ENCODE data around the gene PHACTR1. TPM values are rescaled to one million over a fixed set of nuclear protein-coding genes. Genes with fewer than 3 reads are reported as not detected.

The PHACTR1 gene
- total RNA-seq, 1 donor from 2014 or later: 8.4 TPM

GRCh38 chr6:13222048-13222447, 505.5 kb downstream of the PHACTR1 start:
- no peaks in the 10 kb centered on the region for H3K9me3 ChIP-seq
- DNase-seq (ENCODE audit: low spot score in 2 of 2): no peak
- H3K27ac ChIP-seq: no peak overlapping the region
- peaks cover 0 to 12% of the 10 kb centered on the region in 2 donors for H3K4me1 ChIP-seq
- H3K4me3 ChIP-seq: no peak overlapping the region
- H3K36me3 ChIP-seq: peaks cover 12 to 16% of the 10 kb centered on the region in 2 donors
- intact Hi-C loops (cut with DNase I): no loop called here
- H3K27me3 ChIP-seq: no peaks in the 10 kb centered on the region
- TF ChIP-seq CTCF (IDR thresholded peaks at IDR 0.05): no peak

- no peak overlapping the region for H3K4me3 ChIP-seq
- H3K4me1 ChIP-seq: no peaks in the 10 kb centered on the region
- no peaks in the 10 kb centered on the region for H3K27me3 ChIP-seq
- DNase-seq (ENCODE audit: low spot score in 2 of 2): no peak
- H3K27ac ChIP-seq: no peak overlapping the region
- no peak for TF ChIP-seq CTCF (IDR thresholded peaks at IDR 0.05)
- H3K9me3 ChIP-seq: no peaks in the 10 kb centered on the region
- intact Hi-C loops (cut with DNase I): no loop called here
- H3K36me3 ChIP-seq: peaks cover 18 to 33% of the 10 kb centered on the region in 2 donors
Measured at GRCh38 chr6:13226071-13226470, 509.5 kb downstream of the PHACTR1 start.

GRCh38 chr6:13228264-13229204, 512.0 kb downstream of the PHACTR1 start:
- Histone ChIP-seq H3K36me3 (peaks cover 29 to 52% of the 10 kb centered on the region in 2 donors), H3K4me1 (no peaks in the 10 kb centered on the region), H3K4me3 (no peak overlapping the region), H3K27ac (no peak overlapping the region), H3K9me3 (no peaks in the 10 kb centered on the region), H3K27me3 (no peaks in the 10 kb centered on the region)
- no peak for TF ChIP-seq CTCF (IDR thresholded peaks at IDR 0.05)
- DNase-seq (ENCODE audit: low spot score in 2 of 2): no peak
- intact Hi-C loops (cut with DNase I): no loop called here

- H3K36me3 ChIP-seq: peaks cover 29 to 52% of the 10 kb centered on the region in 2 donors
- H3K27me3 ChIP-seq: no peaks in the 10 kb centered on the region
- intact Hi-C loops (cut with DNase I): no loop called here
- DNase-seq (ENCODE audit: low spot score in 2 of 2): no peak
- H3K4me3 ChIP-seq: no peak overlapping the region
- H3K9me3 ChIP-seq: no peaks in the 10 kb centered on the region
- no peak overlapping the region for H3K27ac ChIP-seq
- TF ChIP-seq CTCF (IDR thresholded peaks at IDR 0.05): no peak
- peaks cover 0 to 7% of the 10 kb centered on the region in 2 donors for H3K4me1 ChIP-seq
Measured at GRCh38 chr6:13229205-13230085, 512.9 kb downstream of the PHACTR1 start.

- no peak for TF ChIP-seq CTCF (IDR thresholded peaks at IDR 0.05)
- DNase-seq (ENCODE audit: low spot score in 2 of 2): no peak
- intact Hi-C loops (cut with DNase I): no loop called here
- Histone ChIP-seq H3K27ac (no peak overlapping the region), H3K4me1 (peaks cover 0 to 7% of the 10 kb centered on the region in 2 donors), H3K4me3 (no peak overlapping the region), H3K27me3 (no peaks in the 10 kb centered on the region), H3K36me3 (peaks cover 28 to 62% of the 10 kb centered on the region in 2 donors), H3K9me3 (no peaks in the 10 kb centered on the region)
Measured at GRCh38 chr6:13233106-13233505, 516.5 kb downstream of the PHACTR1 start.

Measured in ascending aorta (tissue), 2 donors.